Motor neuron (in vitro differentiated cells): ENCODE data around the gene CDC5L. TPM values are rescaled to one million over a fixed set of nuclear protein-coding genes. Genes with fewer than 3 reads are reported as not detected.

Experiments
- ATAC-seq, 8 experiments: fragments of 200-7000 bp; cut with Tn5 transposase; replicated peaks in 6 of 8; 2 replicates each; pipeline ENCODE4 v1.8.0; 2021; ENCODE audit warnings: mild to moderate bottlenecking in 8 of 8, moderate library complexity in 8 of 8
- H3K27ac ChIP-seq, 2 donors: fragments of 250-450 bp; sonication (Bioruptor Pico); 2 replicates each; pipeline ENCODE4 v1.9.0; 2021; ENCODE audit warnings: antibody characterized with exemption in 2 of 2, mild to moderate bottlenecking in 2 of 2, moderate library complexity in 1 of 2
- H3K4me1 ChIP-seq, 2 donors: fragments of 250-450 bp; sonication (Bioruptor Pico); replicated peaks in 1 of 2; 2 replicates each; pipeline ENCODE4 v1.6.1; 2021; ENCODE audit warnings: antibody characterized with exemption in 2 of 2, mild to moderate bottlenecking in 2 of 2, moderate library complexity in 1 of 2
- H3K4me3 ChIP-seq, 5 donors: fragments of 250-450 bp; sonication (Bioruptor Pico); 2 replicates each; pipeline ENCODE4 v1.9.0; 2021; ENCODE audit warnings: antibody characterized with exemption in 5 of 5, mild to moderate bottlenecking in 5 of 5, moderate library complexity in 4 of 5
- WGBS, 10 experiments: fragments of 450-650 bp; shearing (Covaris generic); methylation state at CpG; one replicate each; pipeline ENCODE4 v1.0.0; 2022; 5-methylcytosine and 5-hydroxymethylcytosine counted together
- in situ Hi-C, 9 experiments: fragments of 400-800 bp; cut with MboI; loops; one replicate each; pipeline ENCODE4 v1.15.0; 2021; ENCODE audit warnings: low sequenced_read_pairs in 9 of 9, low pct_unique_long_range_greater_than_20kb in 2 of 9; ENCODE audit not compliant: unreplicated experiment in 9 of 9
- total RNA-seq, 8 experiments: library from RNA; unstranded; fragments of 300-600 nt; gene quantifications; 2 replicates each; pipeline versions ENCODE4 v1.2.3 to v1.2.4, GENCODE V29; 2022

CDC5L gene
- total RNA-seq, 8 experiments from 2014 or later: 15.4 to 39.9 (median 27.6) TPM

DNA sequence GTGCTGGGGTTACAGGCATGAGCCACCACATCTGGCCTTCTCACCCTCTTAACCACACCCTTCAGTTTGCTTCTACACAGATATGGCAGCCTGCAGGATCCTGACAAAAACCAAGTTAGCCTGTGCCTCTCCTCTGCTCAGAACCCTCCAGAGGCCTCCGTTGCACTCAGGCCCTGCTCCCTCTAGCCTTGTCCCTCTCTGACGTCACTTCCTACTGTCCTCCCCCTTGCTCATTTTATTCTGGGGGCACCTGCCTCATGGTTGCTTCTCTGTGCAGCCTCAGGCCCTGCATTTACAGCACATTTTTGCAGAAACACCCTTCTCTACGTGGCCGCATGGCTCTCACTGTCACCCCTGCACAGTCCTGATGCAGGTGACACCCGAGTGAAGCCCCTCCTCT lies 105.6 kb downstream of the CDC5L start:
- Histone ChIP-seq H3K4me1 (peaks cover 0 to 3% of the 10 kb centered on the region in 2 donors), H3K27ac (no peak overlapping the region), H3K4me3 (no peak overlapping the region)
- 66 to 100% (median 90%) methylated on average over 1 to 5 of the region's 5 CpGs; no CpG with 5 or more reads in 2 of the 10 experiments for WGBS, 10 experiments
- in situ Hi-C loops: loop anchor here in 2 of 9 experiments (25.0 kb wide), 1 partner anchor 1219 kb away; no protein-coding TSS in a partner anchor
- no peak for ATAC-seq

- Histone ChIP-seq H3K4me1 (peaks cover 0 to 3% of the 10 kb centered on the region in 2 donors), H3K4me3 (no peak overlapping the region), H3K27ac (no peak overlapping the region)
- in situ Hi-C loops: loop anchor here in 2 of 9 experiments (25.0 kb wide), 1 partner anchor 1219 kb away; no protein-coding TSS in a partner anchor
- no peak for ATAC-seq
- 51 to 100% (median 68%) methylated on average over 1 to 6 of the region's 6 CpGs for WGBS, 10 experiments
These were observed 106.1 kb downstream of the CDC5L start for GRCh38 chr6:44493593-44493992.

DNA sequence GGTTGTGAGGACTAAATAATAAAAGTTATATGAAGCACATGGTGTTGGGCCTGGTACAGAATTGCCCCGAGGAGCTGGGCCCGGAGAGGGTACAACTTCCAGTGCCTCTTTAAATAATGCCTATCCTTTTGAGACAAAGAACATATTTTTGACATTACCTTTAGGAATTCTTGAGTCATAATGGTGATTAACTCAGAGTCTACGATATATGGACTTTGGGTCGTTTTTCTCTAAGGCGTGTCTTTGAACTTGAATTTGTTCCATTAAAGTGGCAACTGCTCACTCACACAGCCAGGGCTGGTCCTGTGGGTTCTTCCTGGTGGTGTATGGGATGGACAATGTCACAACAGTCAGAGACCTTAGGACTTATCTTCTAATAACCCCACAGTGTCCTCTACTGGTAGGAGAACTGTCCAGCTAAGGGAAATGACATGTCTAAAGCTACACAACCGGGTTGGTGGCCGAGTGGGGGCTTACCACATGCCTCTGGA lies 106.5 kb downstream of the CDC5L start:
- ATAC-seq: peak in 3 of 8 experiments; percentile 17 to 45 (median 30)
- in situ Hi-C loops: loop anchor here in 2 of 9 experiments (25.0 kb wide), 1 partner anchor 1218 kb away; no protein-coding TSS in a partner anchor
- H3K4me3 ChIP-seq: no peak overlapping the region
- no peak overlapping the region for H3K27ac ChIP-seq
- 0 to 100% (median 80%) methylated on average over 1 to 7 of the region's 7 CpGs; no CpG with 5 or more reads in 1 of the 10 experiments for whole genome bisulfite sequencing, 10 experiments
- H3K4me1 ChIP-seq: peaks cover 0 to 3% of the 10 kb centered on the region in 2 donors

GRCh38 chr6:44495036-44495901 lies 107.8 kb downstream of the CDC5L start:
- no peak for ATAC-seq
- no peak overlapping the region for H3K27ac ChIP-seq
- no peak overlapping the region for H3K4me3 ChIP-seq
- 58 to 100% (median 71%) methylated on average over 2 to 9 of the region's 16 CpGs; no CpG with 5 or more reads in 1 of the 10 experiments for WGBS, 10 experiments
- in situ Hi-C loops: loop anchor here in 2 of 9 experiments (25.0 kb wide), 1 partner anchor 1217 kb away; no protein-coding TSS in a partner anchor
- no peaks in the 10 kb centered on the region for H3K4me1 ChIP-seq

- in situ Hi-C loops: loop anchor here in 2 of 9 experiments (25.0 kb wide), 1 partner anchor 1215 kb away; no protein-coding TSS in a partner anchor
- Histone ChIP-seq H3K4me3 (no peak overlapping the region), H3K27ac (no peak overlapping the region), H3K4me1 (no peaks in the 10 kb centered on the region)
- peak in 2 of 8 experiments; percentile 26 to 58 for ATAC-seq
- 20 to 86% (median 79%) methylated on average over 1 to 6 of the region's 9 CpGs; no CpG with 5 or more reads in 5 of the 10 experiments for WGBS, 10 experiments
These were observed 109.3 kb downstream of the CDC5L start for GRCh38 chr6:44496665-44497369.

DNA sequence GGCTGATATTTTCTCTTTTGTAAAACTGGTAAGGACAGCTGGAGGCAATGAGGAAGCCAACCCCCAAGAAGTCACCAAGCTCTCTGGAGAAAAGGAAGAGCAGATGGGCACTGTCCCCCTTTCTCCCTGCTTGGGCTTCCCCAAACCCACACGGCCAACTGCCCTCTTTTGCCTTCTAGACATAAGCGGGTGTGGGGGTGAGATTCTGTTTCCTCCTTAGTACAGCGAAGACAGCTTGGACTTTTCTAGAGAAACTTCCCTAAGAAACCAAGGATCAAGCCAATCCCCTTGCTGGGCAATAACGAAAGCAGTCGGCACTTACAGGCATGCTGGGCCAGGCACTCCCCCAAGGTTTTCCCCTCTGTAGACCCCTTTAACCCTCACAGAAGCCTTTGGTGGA lies 110.3 kb downstream of the CDC5L start:
- no peak overlapping the region for H3K27ac ChIP-seq
- WGBS, 10 experiments: 57 to 100% (median 90%) methylated on average over 1 to 5 of the region's 5 CpGs; no CpG with 5 or more reads in 3 of the 10 experiments
- no peak for ATAC-seq
- no peak overlapping the region for H3K4me3 ChIP-seq
- H3K4me1 ChIP-seq: no peaks in the 10 kb centered on the region
- in situ Hi-C loops: loop anchor here in 2 of 9 experiments (25.0 kb wide), 1 partner anchor 1214 kb away; no protein-coding TSS in a partner anchor

GRCh38 chr6:44498436-44498835 lies 110.9 kb downstream of the CDC5L start:
- in situ Hi-C loops: loop anchor here in 2 of 9 experiments (25.0 kb wide), 1 partner anchor 1214 kb away; no protein-coding TSS in a partner anchor
- H3K27ac ChIP-seq: no peak overlapping the region
- H3K4me3 ChIP-seq: no peak overlapping the region
- 60 to 100% (median 83%) methylated on average over 1 to 3 of the region's 5 CpGs; no CpG with 5 or more reads in 3 of the 10 experiments for WGBS, 10 experiments
- H3K4me1 ChIP-seq: no peaks in the 10 kb centered on the region
- ATAC-seq: no peak

GRCh38 chr6:44499609-44500008 lies 112.1 kb downstream of the CDC5L start:
- no peak overlapping the region for H3K27ac ChIP-seq
- WGBS, 10 experiments: 48 to 100% (median 86%) methylated on average over 1 to 3 of the region's 5 CpGs; no CpG with 5 or more reads in 3 of the 10 experiments
- in situ Hi-C loops: loop anchor here in 2 of 9 experiments (25.0 kb wide), 1 partner anchor 1213 kb away; no protein-coding TSS in a partner anchor
- ATAC-seq: no peak
- peaks cover 0 to 11% of the 10 kb centered on the region in 2 donors for H3K4me1 ChIP-seq
- H3K4me3 ChIP-seq: no peak overlapping the region

Other genes starting within 250 kb of the CDC5L start
- gene CAPN11, start 228.9 kb upstream of the CDC5L start, total RNA-seq: under 1 TPM in 3 of 8 experiments, not detected in 5; 0.13 to 0.71 (median 0.20) TPM
- gene MYMX, start 170.8 kb upstream of the CDC5L start, total RNA-seq: under 1 TPM in 2 of 8 experiments, not detected in 6; 0.27 to 0.38 TPM
- 10 to 100 TPM in 7 of 8 experiments, 1 to 10 TPM in 1; 3.8 to 58.8 (median 24.4) TPM for gene SLC29A1, start 164.1 kb upstream of the CDC5L start, total RNA-seq
- gene HSP90AB1, start 140.6 kb upstream of the CDC5L start, total RNA-seq: 1,000 to 10,000 TPM in 1 of 8 experiments, 100 to 1,000 TPM in 7; 588 to 1,345 (median 878) TPM
- 10 to 100 TPM; 14.4 to 53.7 (median 41.0) TPM for gene SLC35B2, start 130.2 kb upstream of the CDC5L start, total RNA-seq
- gene NFKBIE, start 122.2 kb upstream of the CDC5L start, total RNA-seq: 10 to 100 TPM in 1 of 8 experiments, 1 to 10 TPM in 7; 5.0 to 10.6 (median 8.0) TPM
- gene TMEM151B, start 117.3 kb upstream of the CDC5L start, total RNA-seq: 10 to 100 TPM in 5 of 8 experiments, 1 to 10 TPM in 1, under 1 TPM in 2; 0.41 to 21.4 (median 14.3) TPM
- 10 to 100 TPM in 6 of 8 experiments, 1 to 10 TPM in 2; 6.5 to 19.5 (median 11.5) TPM for gene AARS2, start 74.4 kb upstream of the CDC5L start, total RNA-seq
- gene SPATS1, start 45.1 kb upstream of the CDC5L start, total RNA-seq: not detected